GM12878 (cell line): ENCODE measurements around the gene RALGAPA2. TPM values are rescaled to one million over a fixed set of nuclear protein-coding genes. Genes with fewer than 3 reads are reported as not detected.

Experiments
- ATAC-seq: fragments of 200-7000 bp; cut with Tn5 transposase; 3 replicates; pipeline ENCODE4 v1.9.1; 2020; ENCODE audit warnings: mild to moderate bottlenecking, moderate library complexity
- BruUV-seq: library from RNA; stranded (reverse); fragments of 400-500 nt; replicated peaks from 2 replicates; lab custom pipeline; 2021; lab: Mats Ljungman, UMichigan
- CTCF ChIA-PET: fragments of 300-600 bp; sonication (Branson Sonifier 250); formaldehyde crosslinking; extraction: SDS; loops from one replicate; lab custom pipeline; 2021; ENCODE audit warnings: inconsistent platforms; lab: Yijun Ruan, JAX
- POLR2A ChIA-PET: fragments of 350-600 bp; formaldehyde crosslinking; extraction: SDS; loops from one replicate; lab custom pipeline; 2021; ENCODE audit warnings: inconsistent platforms; lab: Charles Lee
- RAD21 ChIA-PET: fragments of 300-600 bp; sonication (Branson Sonifier 250); formaldehyde crosslinking; loops from one replicate; lab custom pipeline; 2023; ENCODE audit warnings: antibody characterized with exemption; ENCODE audit not compliant: unreplicated experiment; lab: Charles Lee
- SMC1A ChIA-PET: fragments of 300-600 bp; sonication (Branson Sonifier 250); formaldehyde crosslinking; loops from one replicate; lab custom pipeline; 2023; ENCODE audit not compliant: unreplicated experiment, uncharacterized antibody; lab: Charles Lee
- DNase-seq: peaks from one replicate; pipeline ENCODE4 v3.0.0-alpha.2; 2011; ENCODE audit warnings: low read depth, low spot score
- FAIRE-seq: peaks from 3 replicates; lab custom pipeline; 2011; peaks lifted over from hg19 to GRCh38; lab: Jason Lieb, UNC
- H2AFZ ChIP-seq: 2 replicates; pipeline ENCODE4 v1.6.0; 2011; ENCODE audit warnings: low read depth, low read length, control low read depth; ENCODE audit not compliant: control insufficient read depth
- H3K27ac ChIP-seq: 2 replicates; pipeline ENCODE4 v1.5.1; 2011; ENCODE audit warnings: control low read depth; ENCODE audit not compliant: control insufficient read depth, insufficient read depth
- H3K27me3 ChIP-seq, 2 experiments: replicated peaks in 1 of 2; 2 replicates each; pipeline versions ENCODE4 v1.6.0 to v1.6.1; 2011; ENCODE audit warnings: low read length in 1 of 2; ENCODE audit not compliant: control insufficient read depth in 2 of 2, insufficient read depth in 2 of 2
- H3K36me3 ChIP-seq, 2 experiments: 2 replicates each; pipeline ENCODE4 v1.5.1; 2011; ENCODE audit warnings: low read length in 1 of 2; ENCODE audit not compliant: control insufficient read depth in 2 of 2, insufficient read depth in 2 of 2
- H3K4me1 ChIP-seq: 2 replicates; pipeline ENCODE4 v1.6.1; 2011; ENCODE audit warnings: mild to moderate bottlenecking, low read length, moderate library complexity, mixed read lengths; ENCODE audit not compliant: control insufficient read depth, insufficient read depth
- H3K4me2 ChIP-seq: 2 replicates; pipeline ENCODE4 v1.6.0; 2011; ENCODE audit warnings: control low read depth; ENCODE audit not compliant: control insufficient read depth, insufficient read depth
- H3K4me3 ChIP-seq: fragments of 200-600 bp; sonication (generic); 2 replicates; pipeline ENCODE4 v1.5.1; 2016
- H3K79me2 ChIP-seq: 2 replicates; pipeline ENCODE4 v1.6.0; 2011; ENCODE audit warnings: low read length; ENCODE audit not compliant: control insufficient read depth, insufficient read depth
- H3K9ac ChIP-seq: 2 replicates; pipeline ENCODE4 v1.8.0; 2011; ENCODE audit warnings: low read length, control low read depth, mixed read lengths; ENCODE audit not compliant: control insufficient read depth, insufficient read depth
- H3K9me3 ChIP-seq: replicated peaks from 3 replicates; pipeline ENCODE4 v1.5.1; 2011; ENCODE audit warnings: mild to moderate bottlenecking, low read length; ENCODE audit not compliant: control insufficient read depth, insufficient read depth
- H4K20me1 ChIP-seq: 2 replicates; pipeline ENCODE4 v1.6.0; 2011; ENCODE audit not compliant: control insufficient read depth, insufficient read depth
- BCL3 ChIP-seq: IDR thresholded peaks from 2 replicates; pipeline ENCODE4 v1.6.1; 2011; ENCODE audit warnings: borderline replicate concordance, low read depth, mild to moderate bottlenecking, moderate library complexity, low read length; ENCODE audit not compliant: insufficient read depth, poor library complexity, severe bottlenecking
- BMI1 ChIP-seq: fragments of 450-650 bp; IDR thresholded peaks from 2 replicates; pipeline ENCODE4 v1.6.1; 2016; ENCODE audit warnings: mild to moderate bottlenecking, moderate library complexity, borderline replicate concordance
- BRCA1 ChIP-seq: IDR thresholded peaks from 2 replicates; pipeline ENCODE4 v1.6.1; 2011; ENCODE audit warnings: low read depth, low read length, improper control_type of control experiment
- EED ChIP-seq: sonication (generic); IDR thresholded peaks from 2 replicates; pipeline ENCODE4 v1.6.1; 2016; ENCODE audit warnings: antibody characterized with exemption, low read depth
- HDGF ChIP-seq: fragments of 450-650 bp; IDR thresholded peaks from 2 replicates; pipeline ENCODE4 v1.6.1; 2016; ENCODE audit warnings: antibody characterized with exemption
- IRF5 ChIP-seq: fragments of 450-650 bp; IDR thresholded peaks from 2 replicates; pipeline ENCODE4 v1.6.1; 2017; ENCODE audit warnings: borderline replicate concordance
- MEF2B ChIP-seq: fragments of 450-650 bp; IDR thresholded peaks from 2 replicates; pipeline ENCODE4 v1.6.1; 2018; ENCODE audit warnings: mild to moderate bottlenecking, moderate library complexity; ENCODE audit not compliant: partially characterized antibody, poor library complexity, severe bottlenecking
- NFIC ChIP-seq: IDR thresholded peaks from 2 replicates; pipeline ENCODE4 v1.6.1; 2012; ENCODE audit warnings: low read depth, mild to moderate bottlenecking, inconsistent platforms, low read length, moderate library complexity
- NR2C1 ChIP-seq: fragments of 450-650 bp; IDR thresholded peaks from 2 replicates; pipeline ENCODE4 v1.6.1; 2017; ENCODE audit warnings: antibody characterized with exemption, mild to moderate bottlenecking, moderate library complexity
- POLR2AphosphoS2 ChIP-seq: IDR thresholded peaks from 2 replicates; pipeline ENCODE4 v1.6.1; 2011; ENCODE audit warnings: low read depth, mild to moderate bottlenecking, low read length, improper control_type of control experiment, moderate library complexity
- POLR2AphosphoS5 ChIP-seq: IDR thresholded peaks from 2 replicates; pipeline ENCODE4 v1.6.1; 2011; ENCODE audit warnings: mild to moderate bottlenecking, low read length, inconsistent platforms
- RAD21 ChIP-seq: IDR thresholded peaks from 2 replicates; pipeline ENCODE4 v1.6.1; 2011; ENCODE audit warnings: mild to moderate bottlenecking, low read depth, low read length, moderate library complexity; ENCODE audit not compliant: insufficient read depth
- RCOR1 ChIP-seq: conservative IDR thresholded peaks from 2 replicates; pipeline ENCODE4 v1.6.1; 2012; ENCODE audit warnings: low read depth, low read length, improper control_type of control experiment
- TCF3 ChIP-seq: IDR thresholded peaks from 2 replicates; pipeline ENCODE4 v1.6.1; 2012; ENCODE audit warnings: low read depth, mild to moderate bottlenecking, low read length, borderline replicate concordance; ENCODE audit not compliant: insufficient read depth
- YBX1 ChIP-seq: fragments of 450-650 bp; IDR thresholded peaks from 2 replicates; pipeline ENCODE4 v1.6.1; 2016; ENCODE audit warnings: antibody characterized with exemption
- YY1 ChIP-seq: IDR thresholded peaks from 2 replicates; pipeline ENCODE4 v1.6.1; 2011; ENCODE audit warnings: low read depth, mild to moderate bottlenecking, low read length
- ZNF207 ChIP-seq: fragments of 450-650 bp; IDR thresholded peaks from 2 replicates; pipeline ENCODE4 v1.6.1; 2014; ENCODE audit warnings: antibody characterized with exemption, mild to moderate bottlenecking, borderline replicate concordance
- ZNF622 ChIP-seq: fragments of 450-650 bp; IDR thresholded peaks from 2 replicates; pipeline ENCODE4 v1.6.1; 2017; ENCODE audit warnings: mild to moderate bottlenecking, inconsistent platforms
- WGBS: methylation state at CpG from one replicate; pipeline ENCODE4 v1.1.6; 2016; ENCODE audit warnings: low lambda C conversion rate; ENCODE audit not compliant: insufficient replicate concordance, insufficient coverage; ENCODE audit errors: missing lambda C conversion rate; 5-methylcytosine and 5-hydroxymethylcytosine counted together
- in situ Hi-C: fragments of 300-500 bp; cut with MboI; formaldehyde crosslinking; loops from 9 replicates; pipeline ENCODE4 v1.14.3; 2018; ENCODE audit warnings: mixed read lengths
- intact Hi-C: fragments of 100-400 bp; cut with micrococcal nuclease; formaldehyde crosslinking; loops from one replicate; pipeline ENCODE4 v1.14.2; 2022; ENCODE audit not compliant: unreplicated experiment
- polyA plus RNA-seq, 11 experiments: library from polyadenylated mRNA; depleted of rRNA in 4 of 11; unstranded in 6 of 11; stranded (reverse) in 5 of 11; fragments of >200 nt; fragmentation: Nextera tagmentation in 4 of 11; fragmentation: Illumina TruSeq in 1 of 11; extraction: Ambion mirVana in 4 of 11; extraction: Trizol in 1 of 11; gene quantifications; 1 replicate in 1 of 11; 2 replicates in 10 of 11; pipeline versions ENCODE4 v1.2.1 to v1.2.3, GENCODE V29; 2011 to 2016; ENCODE audit warnings: inconsistent platforms in 2 of 11, missing spikeins in 2 of 11, low read depth in 1 of 11
- total RNA-seq, 4 experiments: library from RNA; depleted of rRNA in 3 of 4; stranded (reverse); fragments of >200 nt in 3 of 4; fragmentation: Illumina TruSeq in 1 of 4; extraction: Trizol in 1 of 4; gene quantifications; 2 replicates each; pipeline versions ENCODE4 v1.2.1 to v1.2.3, GENCODE V29; 2013 to 2021

RALGAPA2 gene
- total and polyA plus RNA-seq, 10 of the 15 experiments (the other 5 are each of a cell fraction or from before 2014, with no cell fraction given), result 2.9 to 29.4 (median 19.6) TPM

GRCh38 chr20:20632644-20633043, 79.8 kb downstream of the RALGAPA2 start:
- Histone ChIP-seq H3K4me3 (no peak overlapping the region), H3K9ac (no peak overlapping the region), H3K4me1 (no peaks in the 10 kb centered on the region), H3K79me2 (no peaks in the 10 kb centered on the region), H3K27me3 (no peaks in the 10 kb centered on the region), H3K27ac (no peak overlapping the region), H3K9me3 (no peaks in the 10 kb centered on the region), H3K36me3 (peaks cover 6 to 15% of the 10 kb centered on the region in 2 experiments), H4K20me1 (no peaks in the 10 kb centered on the region), H3K4me2 (no peak overlapping the region), H2AFZ (no peak overlapping the region)
- DNase-seq (no peak), FAIRE-seq (no peak), ATAC-seq (no peak)
- ChIA-PET CTCF (interaction anchor here (1.0 to 1.2 kb wide), 2 partner anchors 25 to 38 kb away, joined by 3 to 4 read pairs; no protein-coding TSS in a partner anchor), RAD21 (no interaction called here), POLR2A (no interaction called here), SMC1A (no interaction called here)
- intact Hi-C loops (no loop called here), in situ Hi-C loops (no loop called here)
- WGBS, result 72% methylated on average over 2 of the region's 2 CpGs
- TF ChIP-seq BCL3 (no peak), MEF2B (no peak), YY1 (no peak), RAD21 (no peak), YBX1 (no peak), NFIC (no peak), BMI1 (no peak), BRCA1 (no peak), POLR2AphosphoS2 (no peak), TCF3 (no peak), NR2C1 (no peak), EED (no peak), ZNF207 (no peak), ZNF622 (no peak), IRF5 (no peak), POLR2AphosphoS5 (no peak), HDGF (no peak), RCOR1 (no peak)
- no TSS peak for BruUV-seq
